Right cardiac atrium (tissue), 5 donors: Measurements from ENCODE around the gene SLC35B2. TPM values are rescaled to one million over a fixed set of nuclear protein-coding genes. Genes with fewer than 3 reads are reported as not detected.

Experiments
- ATAC-seq, 2 donors: fragments of 200-7000 bp; cut with Tn5 transposase; one replicate each; pipeline versions ENCODE4 v1.8.0 to v1.9.1; 2020; ENCODE audit warnings: moderate library complexity in 2 of 2, mild to moderate bottlenecking in 1 of 2
- DNase-seq, 3 donors: peaks; one replicate each; pipeline ENCODE4 v3.0.0-alpha.2; 2020
- H3K27ac ChIP-seq: one replicate; pipeline ENCODE4 v1.5.1; 2013; ENCODE audit warnings: mild to moderate bottlenecking, low read length, control low read depth, moderate library complexity
- H3K27me3 ChIP-seq: one replicate; pipeline ENCODE4 v1.6.1; 2013; ENCODE audit not compliant: control insufficient read depth, insufficient read depth
- H3K4me1 ChIP-seq: one replicate; pipeline ENCODE4 v1.6.1; 2013; ENCODE audit warnings: low read length; ENCODE audit not compliant: control insufficient read depth, insufficient read depth
- H3K4me3 ChIP-seq: one replicate; pipeline ENCODE4 v1.5.1; 2013; ENCODE audit warnings: low read length, control low read depth
- H3K9me3 ChIP-seq: one replicate; pipeline ENCODE4 v1.6.1; 2013; ENCODE audit warnings: low read length; ENCODE audit not compliant: control insufficient read depth
- WGBS: extraction: QIAGEN DNeasy Blood & Tissue Kit; methylation state at CpG from one replicate; pipeline ENCODE4 v1.1.7; 2013; 5-methylcytosine and 5-hydroxymethylcytosine counted together
- intact Hi-C, 4 donors: fragments of 100-400 bp; cut with DNase I; formaldehyde crosslinking; loops; one replicate each; pipeline versions ENCODE4 v1.11.0 to v1.14.0; 2022 to 2023
- polyA plus RNA-seq: library from polyadenylated mRNA; stranded (reverse); fragments of 200-250 nt; gene quantifications from one replicate; pipeline ENCODE4 v1.2.3, GENCODE V29; 2013
- total RNA-seq, 4 donors: library from RNA; stranded (reverse); fragmentation: NEBNext Ultra II Directional; extraction: Animal tissue kit (Norgen Biotek cat#: 25700); gene quantifications; one replicate each; pipeline ENCODE4 v1.2.1, GENCODE V29; 2021
- donor health status: healthy with polysubstance abuse.
- donor health status: DM: no; HTN: yes; CAD: no.
- donor health status: DM: no; HTN: no; CAD: no.
- donor health status: DM: no; HTN: yes; CAD: no; lungs with severe emphysema.
- donor health status: DM: yes; HTN: yes; CAD: no.

Gene SLC35B2
- total and polyA plus RNA-seq, 5 donors: 15.8 to 25.2 (median 21.8) TPM

DNA sequence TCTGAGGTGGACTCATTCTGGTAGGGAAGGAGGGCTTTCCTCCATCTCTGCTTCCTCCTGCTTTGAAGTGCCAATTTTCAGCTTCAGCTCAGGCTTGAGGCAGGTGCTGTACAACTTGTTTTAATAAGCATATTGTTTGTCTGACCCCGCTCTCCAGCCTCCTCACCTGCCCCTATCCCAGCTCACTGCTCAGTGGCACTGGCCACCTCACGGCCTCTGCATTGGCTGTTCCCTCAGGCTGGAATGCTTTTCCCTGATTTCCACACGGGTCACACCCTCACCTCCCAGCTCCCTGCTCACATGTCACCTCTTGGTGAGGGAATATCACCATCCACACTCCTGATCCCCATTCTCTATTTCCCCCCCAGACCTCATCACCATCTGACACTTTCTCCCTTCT lies 41.5 kb upstream of the SLC35B2 start:
- Histone ChIP-seq H3K27me3 (no peaks in the 10 kb centered on the region), H3K27ac (no peak overlapping the region), H3K4me1 (peaks cover 4% of the 10 kb centered on the region), H3K9me3 (no peaks in the 10 kb centered on the region), H3K4me3 (no peak overlapping the region)
- intact Hi-C loops: no loop called here
- no peak for DNase-seq
- 85% methylated on average over 3 of the region's 3 CpGs for WGBS
- ATAC-seq: no peak

DNA sequence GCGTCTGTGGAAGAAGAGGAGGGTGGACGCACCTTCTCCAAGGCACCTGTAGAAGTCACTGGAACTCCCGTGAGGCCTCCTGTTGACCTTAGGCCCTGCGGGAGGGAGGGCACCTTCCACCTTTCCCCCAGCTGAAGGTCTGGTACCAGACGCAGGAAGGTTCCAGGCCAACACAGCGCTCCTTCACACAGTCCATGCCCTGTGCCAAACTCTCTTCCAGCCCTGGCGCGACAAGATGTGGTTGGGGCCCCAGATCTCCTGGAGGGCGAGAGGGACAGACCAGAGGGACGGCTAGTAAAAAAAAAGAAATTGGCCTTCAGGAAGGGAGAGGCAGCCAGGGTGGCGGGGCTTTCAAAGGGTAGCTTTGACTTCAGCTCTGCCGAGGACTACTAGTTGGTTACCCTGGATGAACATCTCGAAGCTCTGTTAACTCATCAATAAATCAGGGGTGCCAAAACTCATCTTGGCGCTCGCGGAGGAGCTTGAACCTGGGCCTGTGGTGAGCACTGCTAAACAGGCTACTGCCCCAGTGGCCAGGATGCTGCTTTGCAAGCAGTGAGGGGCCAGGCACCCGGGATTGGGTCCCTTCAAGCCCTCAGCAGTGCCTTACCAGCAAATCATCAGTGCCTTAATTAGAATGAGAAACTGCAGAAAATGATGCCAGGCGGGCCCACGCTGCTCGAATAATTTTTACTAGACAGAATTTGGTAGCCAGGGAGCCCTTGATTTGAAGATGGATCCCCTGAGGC lies 40.9 kb upstream of the SLC35B2 start:
- Histone ChIP-seq H3K4me3 (no peak overlapping the region), H3K27ac (no peak overlapping the region), H3K27me3 (no peaks in the 10 kb centered on the region), H3K4me1 (peaks cover 4% of the 10 kb centered on the region), H3K9me3 (no peaks in the 10 kb centered on the region)
- no peak for DNase-seq
- 37% methylated on average over 20 of the region's 20 CpGs for WGBS
- ATAC-seq: peak in 1 of 2 donors; percentile 11
- intact Hi-C loops: no loop called here

DNA sequence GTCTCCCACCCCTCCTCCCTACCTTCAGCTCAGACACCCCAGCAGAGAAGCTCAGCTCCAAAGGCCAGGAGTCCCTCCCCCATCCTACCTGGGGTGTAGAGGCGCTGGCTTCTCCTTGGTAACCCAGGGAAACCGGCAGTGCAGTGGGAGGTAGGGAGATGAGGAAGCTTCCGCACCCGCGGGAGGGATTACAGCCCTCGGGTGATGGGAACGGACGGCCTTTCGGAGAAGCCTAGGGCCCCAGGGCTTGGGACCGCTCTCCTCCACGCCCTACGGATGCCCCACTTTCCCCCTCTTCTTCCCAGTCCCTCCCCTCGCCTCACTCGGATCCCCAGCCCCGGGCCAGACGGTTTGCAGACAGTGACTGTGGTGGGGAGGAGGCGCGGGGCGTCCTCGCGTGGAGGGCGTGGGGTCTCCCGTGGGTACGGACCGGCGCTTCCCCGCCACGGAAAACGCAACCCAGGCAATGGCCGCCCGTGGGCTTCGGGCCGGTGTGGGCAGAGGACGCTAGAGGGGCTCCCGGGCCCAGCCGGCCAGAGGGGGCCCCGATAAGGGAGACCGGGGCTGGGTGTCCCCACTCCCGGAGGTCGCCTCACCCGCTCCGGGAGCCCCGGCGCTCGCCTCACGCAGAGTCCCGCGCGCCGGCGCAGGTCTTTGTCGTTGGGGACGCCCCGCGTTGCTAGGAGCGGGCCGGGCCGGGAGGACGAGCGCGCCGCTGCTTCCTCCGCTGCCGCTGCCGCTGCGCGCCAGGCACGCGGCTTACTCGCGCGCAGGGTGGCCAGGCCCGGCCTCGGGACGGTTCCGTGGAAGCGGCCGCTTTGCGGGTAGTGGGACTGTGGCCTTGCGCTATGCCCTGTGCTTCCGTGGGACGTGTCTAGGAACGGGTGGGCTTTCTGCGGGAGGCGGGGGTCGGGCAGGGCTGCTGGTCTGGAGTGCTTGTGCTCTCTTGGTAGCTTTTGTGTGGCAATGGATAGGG lies 40.0 kb upstream of the SLC35B2 start:
- ATAC-seq (peak; percentile 67 to 83), DNase-seq (peak; percentile 43 to 82 (median 78))
- peak overlapping the region; percentile 41 for H3K4me3 ChIP-seq
- H3K9me3 ChIP-seq: no peaks in the 10 kb centered on the region
- H3K27me3 ChIP-seq: no peaks in the 10 kb centered on the region
- no peak overlapping the region for H3K27ac ChIP-seq
- H3K4me1 ChIP-seq: peaks cover 4% of the 10 kb centered on the region
- intact Hi-C loops: no loop called here
- under 1% methylated on average over 86 of the region's 86 CpGs for WGBS

DNA sequence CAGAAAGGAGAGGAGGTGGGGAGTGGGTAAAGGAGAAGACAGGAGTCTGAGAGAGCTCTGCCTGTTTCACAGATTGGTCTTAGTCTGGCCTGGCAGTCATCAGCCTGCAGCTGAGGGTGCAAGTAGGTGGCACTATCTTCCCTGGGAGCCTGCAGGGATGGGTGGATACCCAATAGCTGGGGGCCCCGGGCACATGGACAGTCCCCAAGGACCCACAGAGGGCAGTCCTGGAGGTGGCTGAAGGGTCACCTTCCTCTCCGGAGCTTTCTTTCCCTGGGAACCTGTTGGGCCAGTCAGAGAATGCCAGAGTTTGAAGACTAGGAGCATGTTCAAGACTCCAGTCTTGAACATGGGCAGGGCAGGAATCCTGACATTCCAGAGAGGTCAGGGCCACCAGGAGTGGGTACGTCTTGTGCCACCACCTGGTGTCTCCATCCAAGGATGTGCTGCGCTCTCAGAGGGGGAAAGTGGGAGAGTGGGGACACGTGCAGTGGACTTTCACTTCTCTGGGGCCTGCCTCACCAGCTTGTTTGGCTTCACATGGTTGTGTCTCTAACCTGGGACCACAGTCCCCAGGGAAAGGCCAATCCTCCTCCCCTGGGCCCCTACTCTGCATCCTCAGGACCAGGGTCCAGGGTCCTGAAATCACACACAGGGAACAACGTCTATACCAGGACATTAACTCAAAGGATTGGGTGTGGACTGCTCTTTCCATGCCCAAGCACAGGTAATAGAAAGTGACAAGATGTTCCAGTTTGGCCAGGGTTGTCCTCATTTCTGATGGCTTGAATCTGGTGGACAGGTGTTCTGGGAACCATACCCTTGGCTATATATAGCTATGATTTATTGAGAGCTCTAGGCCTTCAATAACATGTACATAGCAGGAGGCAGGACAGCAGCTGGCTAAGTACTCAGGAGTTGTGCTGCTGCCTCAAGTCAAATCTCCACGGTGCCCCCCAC lies 37.8 kb upstream of the SLC35B2 start:
- no peak overlapping the region for H3K27ac ChIP-seq
- intact Hi-C loops: no loop called here
- no peak for DNase-seq
- WGBS: 72% methylated on average over 7 of the region's 7 CpGs
- H3K4me1 ChIP-seq: peaks cover 4% of the 10 kb centered on the region
- ATAC-seq: no peak
- no peaks in the 10 kb centered on the region for H3K27me3 ChIP-seq
- no peak overlapping the region for H3K4me3 ChIP-seq
- no peaks in the 10 kb centered on the region for H3K9me3 ChIP-seq

DNA sequence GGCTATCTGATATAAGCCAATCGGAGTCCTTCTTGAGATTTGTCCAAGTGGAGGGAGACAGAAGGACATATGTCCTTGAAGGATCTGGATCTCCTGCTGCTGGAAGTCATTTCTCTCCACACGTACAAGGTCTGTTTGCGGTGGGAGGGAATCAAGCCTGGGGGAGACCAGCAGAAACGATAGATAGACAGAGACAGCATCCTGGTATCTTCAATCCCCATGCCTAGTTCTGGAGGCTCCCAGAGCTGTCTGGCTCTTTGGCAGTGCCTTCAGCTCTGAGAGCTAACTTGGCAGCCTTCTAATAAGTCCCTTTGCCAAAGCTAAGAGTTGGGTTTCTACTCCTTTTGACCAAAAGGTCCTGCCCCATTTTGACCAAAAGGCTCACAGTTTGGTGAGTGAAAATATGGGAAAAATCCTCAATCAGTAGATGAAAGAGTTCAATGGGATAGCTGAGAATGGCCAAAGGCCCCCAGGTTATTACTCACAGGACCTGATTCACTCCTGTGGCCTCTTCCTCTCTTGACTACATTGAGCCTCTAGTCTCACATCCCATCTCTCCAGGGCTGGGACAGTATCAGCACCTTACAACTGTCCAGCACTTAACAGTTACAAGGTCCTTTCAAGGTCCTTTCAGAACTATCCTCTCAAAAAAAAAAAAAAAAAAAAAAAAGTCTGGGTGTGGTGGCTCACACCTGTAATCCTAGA lies 35.5 kb upstream of the SLC35B2 start:
- Histone ChIP-seq H3K4me3 (no peak overlapping the region), H3K27ac (no peak overlapping the region), H3K9me3 (no peaks in the 10 kb centered on the region), H3K27me3 (no peaks in the 10 kb centered on the region), H3K4me1 (peaks cover 4% of the 10 kb centered on the region)
- ATAC-seq (no peak), DNase-seq (no peak)
- 79% methylated on average over 4 of the region's 4 CpGs for WGBS
- intact Hi-C loops: no loop called here

DNA sequence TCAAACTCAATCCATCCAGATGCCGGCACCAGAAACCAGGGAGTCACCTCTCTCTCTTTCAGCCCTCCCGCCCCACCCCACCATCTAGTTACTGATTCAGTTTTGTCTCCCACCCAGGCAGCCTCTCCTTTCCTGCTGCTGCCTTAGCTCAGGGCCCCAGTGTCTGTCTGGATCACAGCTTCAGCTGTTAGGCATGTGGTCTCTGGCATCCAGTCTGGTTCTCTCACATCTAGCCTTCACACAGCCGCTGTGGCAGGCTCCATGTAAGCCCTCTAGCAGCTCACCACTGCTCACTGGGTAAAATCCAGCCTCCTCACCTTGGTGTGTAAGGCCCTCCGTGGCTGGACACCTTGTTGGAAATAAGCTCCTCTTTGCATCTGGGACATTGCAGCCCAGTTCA lies 34.5 kb upstream of the SLC35B2 start:
- 69% methylated on average over 4 of the region's 4 CpGs for WGBS
- ATAC-seq: no peak
- H3K4me3 ChIP-seq: no peak overlapping the region
- intact Hi-C loops: no loop called here
- peaks cover 1% of the 10 kb centered on the region for H3K4me1 ChIP-seq
- H3K27ac ChIP-seq: no peak overlapping the region
- H3K27me3 ChIP-seq: no peaks in the 10 kb centered on the region
- DNase-seq: no peak
- no peaks in the 10 kb centered on the region for H3K9me3 ChIP-seq

DNA sequence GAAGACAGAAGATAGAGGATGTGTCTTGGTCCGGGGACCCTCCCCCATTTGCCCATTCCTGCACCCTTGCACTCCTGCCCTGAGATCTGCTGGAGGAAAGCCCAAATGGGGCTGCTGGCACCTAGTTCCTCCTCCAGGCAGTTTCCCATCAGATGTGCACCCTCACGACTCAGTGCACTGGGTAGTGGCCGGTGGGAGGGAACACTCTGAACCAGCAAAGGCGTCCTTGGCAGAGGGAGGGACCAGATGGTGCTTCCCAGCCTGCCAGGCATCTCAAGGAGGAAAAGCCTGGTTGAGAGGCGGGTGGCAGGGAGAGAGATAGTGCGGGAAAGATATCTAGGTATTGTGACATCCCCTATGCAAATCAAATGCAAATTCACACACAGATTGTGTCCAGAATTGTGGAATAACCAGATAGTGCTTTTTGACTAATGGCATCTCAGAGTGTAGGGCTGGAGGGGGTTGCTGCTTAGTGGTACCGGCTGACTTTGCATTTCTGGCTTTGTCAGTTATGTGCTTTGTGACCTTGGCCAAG lies 32.5 kb upstream of the SLC35B2 start:
- ATAC-seq (no peak), DNase-seq (no peak)
- Histone ChIP-seq H3K27ac (no peak overlapping the region), H3K4me1 (no peaks in the 10 kb centered on the region), H3K9me3 (no peaks in the 10 kb centered on the region), H3K27me3 (no peaks in the 10 kb centered on the region), H3K4me3 (no peak overlapping the region)
- WGBS: 48% methylated on average over 7 of the region's 7 CpGs
- intact Hi-C loops: no loop called here

DNA sequence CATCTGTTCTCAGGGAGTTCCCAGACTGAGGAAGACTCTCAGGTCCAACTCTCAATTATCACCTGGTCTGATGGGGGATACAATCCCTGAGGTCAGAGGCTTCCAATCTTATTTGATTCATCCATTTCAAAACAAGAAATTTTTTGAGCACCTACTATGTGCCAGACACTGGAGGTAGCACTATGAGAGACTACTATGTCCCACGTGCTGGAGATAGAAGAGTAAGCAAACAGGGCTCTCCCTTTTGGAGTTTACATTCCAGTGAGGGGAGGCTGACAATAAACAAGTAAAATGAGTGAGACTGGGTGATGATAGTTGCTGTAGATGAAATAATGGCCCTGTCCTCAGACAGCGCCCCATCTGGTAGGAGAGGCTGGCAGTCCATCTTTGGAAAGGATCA lies 29.4 kb upstream of the SLC35B2 start:
- no peaks in the 10 kb centered on the region for H3K4me1 ChIP-seq
- no peaks in the 10 kb centered on the region for H3K27me3 ChIP-seq
- no peak overlapping the region for H3K4me3 ChIP-seq
- H3K27ac ChIP-seq: no peak overlapping the region
- 51% methylated on average over 2 of the region's 2 CpGs for WGBS
- ATAC-seq (no peak), DNase-seq (no peak)
- intact Hi-C loops: no loop called here
- no peaks in the 10 kb centered on the region for H3K9me3 ChIP-seq

DNA sequence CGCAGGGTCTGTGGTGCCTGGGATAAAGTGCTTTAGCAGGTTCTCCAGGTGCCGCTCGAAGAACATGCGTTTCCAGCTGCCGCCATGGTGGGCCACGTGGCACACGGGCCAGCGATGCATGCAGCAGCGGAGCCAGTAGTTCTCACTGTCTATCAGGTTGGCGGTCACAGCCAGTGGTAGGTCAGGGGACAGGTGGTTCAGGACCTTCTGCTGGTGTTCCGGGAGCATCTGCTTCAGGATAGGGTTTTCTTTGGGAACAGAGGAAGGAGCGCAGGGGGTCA lies 28.9 kb upstream of the SLC35B2 start:
- Histone ChIP-seq H3K4me1 (no peaks in the 10 kb centered on the region), H3K27me3 (no peaks in the 10 kb centered on the region), H3K4me3 (no peak overlapping the region), H3K9me3 (no peaks in the 10 kb centered on the region), H3K27ac (no peak overlapping the region)
- intact Hi-C loops: no loop called here
- DNase-seq: no peak
- ATAC-seq: no peak
- 86% methylated on average over 12 of the region's 12 CpGs for WGBS

DNA sequence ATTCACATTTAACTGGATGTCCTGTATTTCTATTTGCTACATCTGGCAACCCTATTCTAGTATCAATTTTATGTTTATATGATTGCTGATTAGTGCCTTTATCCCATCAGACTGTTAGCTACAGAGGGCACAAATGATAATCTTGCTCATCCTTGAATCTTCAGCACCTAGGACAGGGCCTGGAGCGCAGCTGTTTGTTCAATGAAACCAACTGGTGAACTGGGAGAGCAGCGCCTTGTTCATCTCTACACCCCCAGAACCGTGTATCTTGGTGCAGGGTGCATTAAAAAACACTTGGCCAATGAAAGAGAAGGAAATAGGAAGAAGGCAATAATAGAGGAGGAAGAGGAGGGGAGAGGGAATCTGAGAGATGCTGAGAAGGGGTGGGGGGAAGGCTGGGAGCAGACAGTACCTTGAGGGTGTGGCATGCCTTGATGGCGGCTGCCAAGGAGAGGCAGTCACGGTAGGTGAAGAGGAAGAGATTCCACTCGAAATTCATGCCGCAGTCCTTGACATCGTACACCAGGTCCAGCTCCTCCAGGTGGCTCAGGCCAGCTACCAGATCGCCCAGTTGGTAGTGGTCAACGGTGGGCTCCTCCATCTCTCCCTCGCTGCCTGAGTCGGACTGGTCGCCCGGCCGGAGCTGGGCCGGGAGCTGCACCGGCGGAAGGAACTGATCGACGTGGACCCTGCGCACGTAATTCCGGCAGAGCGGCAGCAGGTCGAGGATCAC lies 28.4 kb upstream of the SLC35B2 start:
- no peak overlapping the region for H3K27ac ChIP-seq
- no peak for DNase-seq
- intact Hi-C loops: no loop called here
- no peaks in the 10 kb centered on the region for H3K9me3 ChIP-seq
- H3K4me3 ChIP-seq: no peak overlapping the region
- H3K27me3 ChIP-seq: no peaks in the 10 kb centered on the region
- 75% methylated on average over 25 of the region's 25 CpGs for WGBS
- ATAC-seq: no peak
- no peaks in the 10 kb centered on the region for H3K4me1 ChIP-seq
